Fibroblast of pulmonary artery (primary cell): Measurements from ENCODE around the gene GAS2.

Experiments used
- DNase-seq: peaks from one replicate; pipeline ENCODE4 v3.0.0-alpha.2; 2010; ENCODE audit warnings: low read depth
- H3K4me3 ChIP-seq: replicated peaks from 2 replicates; pipeline ENCODE4 v1.5.1; 2011; ENCODE audit warnings: low read depth, mild to moderate bottlenecking, control low read depth, low read length, moderate library complexity
- CTCF ChIP-seq: IDR thresholded peaks from 2 replicates; pipeline ENCODE4 v1.5.1; 2011; ENCODE audit warnings: mild to moderate bottlenecking, control low read depth, low read length, inconsistent platforms; ENCODE audit errors: missing control alignments

GAS2 gene

GRCh38 chr11:22830082-22830414, 163.6 kb downstream of the GAS2 start:
- H3K4me3 ChIP-seq = peak overlapping the region; percentile 36
- DNase-seq = no peak
- TF ChIP-seq CTCF = no peak

- DNase-seq = no peak
- TF ChIP-seq CTCF = no peak
- no peak overlapping the region for H3K4me3 ChIP-seq
Observed at GRCh38 chr11:22832315-22833015, 166.1 kb downstream of the GAS2 start.

DNA sequence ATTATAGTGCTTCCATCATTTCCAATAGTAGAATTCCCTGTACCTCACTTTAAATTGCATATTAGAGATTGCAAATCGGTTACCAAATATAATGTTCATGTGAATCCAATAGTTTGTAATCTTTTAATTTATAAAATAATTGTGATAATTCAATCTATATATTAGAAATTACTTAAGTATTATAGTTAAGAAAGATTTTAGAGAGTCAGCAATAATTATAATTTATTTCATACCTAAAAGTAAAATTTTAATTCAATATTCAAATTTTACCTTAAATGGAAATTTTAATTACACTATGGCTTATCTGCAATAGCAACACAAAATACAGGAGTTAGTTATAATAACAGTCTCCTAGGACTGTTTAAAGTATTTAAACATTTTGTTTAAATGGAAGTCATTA, 180.3 kb downstream of the GAS2 start:
- no peak overlapping the region for H3K4me3 ChIP-seq
- no peak for DNase-seq
- no peak for TF ChIP-seq CTCF

GRCh38 chr11:22851477-22851876, 185.1 kb downstream of the GAS2 start:
- DNase-seq = no peak
- H3K4me3 ChIP-seq = no peak overlapping the region
- no peak for TF ChIP-seq CTCF

- no peak for DNase-seq
- no peak for TF ChIP-seq CTCF
- no peak overlapping the region for H3K4me3 ChIP-seq
Observed at GRCh38 chr11:22859756-22860155, 193.3 kb downstream of the GAS2 start.

GRCh38 chr11:22860241-22860640, 193.8 kb downstream of the GAS2 start, which contains the start of gene CCDC179:
CCDC179 (minus strand) TSS chr11:22860474; CDS start chr11:22860421, 53 bp downstream.
- no peak for TF ChIP-seq CTCF
- DNase-seq = no peak
- no peak within 1 kb of the TSS for H3K4me3 ChIP-seq
